Hematopoietic multipotent progenitor cell treated with erythropoietin and hydrocortisone succinate and interleukin-3 and kit ligand, for 17 days (in vitro differentiated cells): Measurements from ENCODE around the gene CD36.

Experiments used
- DNase-seq: peaks from one replicate; pipeline ENCODE4 v3.0.0-alpha.2; 2015; ENCODE audit warnings: low spot score

CD36 gene

GRCh38 chr7:80629023-80629422, 9.4 kb upstream of the CD36 start:
- no peak for DNase-seq

DNA sequence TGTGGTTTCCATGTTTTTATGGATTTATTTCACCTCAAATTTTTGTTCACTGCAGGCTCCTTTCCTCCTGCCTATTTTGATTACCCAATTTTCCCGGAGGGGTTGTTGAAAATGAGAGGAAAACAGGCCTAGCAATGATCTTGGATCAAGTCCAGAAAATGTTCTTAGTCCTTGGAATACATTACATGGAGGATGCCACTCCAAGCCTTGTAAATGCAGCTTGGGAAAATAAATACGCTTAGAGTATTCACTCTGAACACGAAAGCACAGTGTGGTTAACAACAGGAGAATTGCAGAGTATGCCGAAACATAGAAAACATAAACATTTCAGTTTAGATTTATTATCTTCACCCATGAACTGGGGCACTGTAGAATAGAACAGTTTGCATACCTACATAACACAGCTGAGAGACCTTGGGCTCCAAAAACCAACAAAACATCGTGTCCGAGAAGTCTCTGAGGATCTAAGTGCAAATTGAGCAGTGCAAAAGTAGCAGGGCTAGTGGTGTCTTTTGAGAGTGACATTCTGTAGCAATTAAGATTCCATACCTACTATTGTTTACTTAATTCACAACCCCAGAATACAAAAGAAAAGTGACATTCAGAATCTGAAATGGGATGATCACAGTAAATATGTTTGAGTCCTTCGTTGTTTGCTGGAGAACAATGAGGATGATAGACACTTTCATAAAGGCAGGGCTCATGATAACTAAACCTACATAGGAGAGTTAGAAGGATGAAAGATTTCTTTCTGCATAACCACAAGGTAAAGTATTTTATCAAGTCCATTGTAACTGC, 7.6 kb upstream of the CD36 start:
- peak; percentile 34 for DNase-seq

DNA sequence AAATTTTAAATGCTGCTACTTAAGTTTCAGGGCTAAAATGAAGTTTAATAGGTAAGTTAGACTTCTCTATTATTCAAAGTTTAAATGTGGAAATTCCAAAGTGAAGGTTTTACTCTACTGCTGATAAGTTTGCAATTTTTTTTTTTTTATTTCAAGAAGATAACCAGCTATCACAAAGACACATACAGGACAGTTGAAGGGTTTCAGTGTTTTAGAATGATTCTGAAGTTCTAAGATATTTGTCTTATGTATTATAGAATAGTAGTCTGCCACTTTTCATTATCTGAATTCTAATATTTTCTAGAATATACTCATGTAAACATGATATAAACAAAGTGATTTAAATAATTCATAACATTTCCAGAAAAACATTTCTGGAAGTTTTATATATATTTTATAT, 7.0 kb upstream of the CD36 start:
- peak; percentile 34 for DNase-seq

GRCh38 chr7:80632139-80632538, 6.3 kb upstream of the CD36 start:
- peak; percentile 48 for DNase-seq

- peak; percentile 6 for DNase-seq
Measured at GRCh38 chr7:80632819-80633218, 5.6 kb upstream of the CD36 start.

DNA sequence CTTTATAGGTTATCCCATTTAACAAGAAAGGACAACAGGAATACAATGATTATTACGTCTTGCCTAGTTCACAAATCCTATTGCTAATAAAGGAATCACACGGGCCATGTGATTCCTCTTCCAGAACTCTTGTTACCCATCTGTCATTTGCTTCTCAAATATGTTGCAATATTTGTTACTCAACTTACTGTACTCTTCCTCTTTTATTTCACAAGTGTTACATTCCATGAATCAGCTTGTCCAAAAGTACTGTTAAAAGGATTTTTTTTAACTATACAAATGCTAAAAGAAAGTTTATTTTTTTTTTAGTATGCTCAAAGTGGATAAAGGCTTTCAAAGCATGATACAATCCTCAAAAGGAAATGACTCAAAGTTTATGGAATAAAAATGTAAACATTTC, 3.9 kb upstream of the CD36 start:
- peak; percentile 36 for DNase-seq

- DNase-seq = peak; percentile 9
Measured at GRCh38 chr7:80635533-80635932, 2.9 kb upstream of the CD36 start.

- DNase-seq = no peak
Measured at GRCh38 chr7:80635998-80636397, 2.4 kb upstream of the CD36 start.

- peak; percentile 17 for DNase-seq
Measured at GRCh38 chr7:80636709-80637108, 1.7 kb upstream of the CD36 start.

- DNase-seq = no peak
Measured at GRCh38 chr7:80637454-80637853, 988 bp upstream of the CD36 start.

DNA sequence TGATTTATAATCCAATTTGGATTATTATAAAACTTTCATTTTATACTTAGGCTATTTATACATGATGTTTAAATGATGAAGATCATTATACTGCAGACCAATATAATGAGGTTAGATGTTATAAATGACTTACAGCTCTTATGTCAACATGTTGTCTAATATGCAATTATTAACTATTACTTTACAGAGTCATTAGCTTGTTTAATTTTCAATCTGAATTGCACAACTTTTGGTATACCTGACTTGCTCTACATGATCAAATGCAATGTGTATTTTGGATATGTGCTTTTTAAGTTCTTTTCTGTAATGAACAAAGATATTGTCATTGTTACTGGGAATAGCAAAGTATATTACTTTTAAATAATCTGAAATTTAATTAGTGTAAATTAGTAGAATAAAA, 569 bp downstream of the CD36 start:
- DNase-seq = peak; percentile 12

DNA sequence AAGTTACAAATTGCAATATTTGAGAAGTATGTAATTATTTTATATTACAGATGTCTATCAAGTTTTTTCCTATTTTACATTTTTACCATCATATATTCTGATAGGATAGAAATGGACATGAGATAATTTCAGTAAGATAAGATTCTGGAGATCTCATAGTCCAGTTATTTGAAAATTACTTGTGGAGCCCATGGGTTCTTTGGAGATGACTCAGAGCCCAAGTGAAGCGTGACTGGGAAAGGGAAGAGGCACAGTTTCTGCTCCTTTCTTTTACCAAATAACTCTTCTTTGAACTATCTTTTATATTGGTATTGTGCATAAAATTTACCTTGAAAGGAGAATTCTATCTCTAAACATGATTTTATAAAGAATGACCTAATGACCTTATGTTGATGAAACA, 2.4 kb downstream of the CD36 start:
- peak; percentile 34 for DNase-seq

DNA sequence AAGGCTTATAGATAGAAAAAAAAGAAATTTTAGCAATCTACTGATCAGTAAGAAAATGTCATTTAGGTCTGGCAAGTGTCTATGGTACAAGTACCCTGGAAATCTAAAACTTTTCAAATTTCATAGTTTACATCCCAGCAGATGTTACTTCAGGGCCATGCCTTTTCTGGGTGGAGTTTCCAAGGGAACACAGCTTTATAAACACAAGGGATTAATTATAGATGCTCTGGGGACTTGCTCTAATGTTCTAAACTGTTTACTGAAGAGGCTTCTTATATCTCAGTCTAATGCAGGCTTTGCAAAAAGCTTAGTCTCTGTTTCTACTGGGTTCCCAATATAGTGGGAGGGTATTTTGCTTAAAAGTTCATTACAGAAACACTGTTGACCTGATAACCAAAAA, 3.1 kb downstream of the CD36 start:
- DNase-seq = no peak

GRCh38 chr7:80642871-80643270, 4.4 kb downstream of the CD36 start:
- peak; percentile 49 for DNase-seq

GRCh38 chr7:80643336-80643915, 5.0 kb downstream of the CD36 start:
- peak; percentile 47 for DNase-seq

DNA sequence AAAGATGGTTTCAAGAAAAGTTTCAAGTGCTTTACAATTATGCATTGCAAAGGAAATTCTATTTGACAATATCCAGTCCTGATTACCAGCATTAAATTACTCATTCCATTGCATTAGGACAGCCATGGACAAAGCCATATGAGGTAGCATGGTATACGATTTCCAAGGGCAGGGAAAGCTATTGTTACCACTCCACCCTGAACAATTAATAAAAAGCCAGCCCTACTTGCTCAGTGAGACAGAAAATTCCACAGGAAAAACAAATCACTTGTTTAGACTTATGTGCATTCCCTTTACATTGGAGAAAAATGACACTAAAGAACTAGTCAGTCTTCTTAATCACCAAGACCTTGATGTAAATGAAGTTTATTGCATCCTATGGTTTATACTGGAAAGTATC, 5.6 kb downstream of the CD36 start:
- peak; percentile 35 for DNase-seq

DNA sequence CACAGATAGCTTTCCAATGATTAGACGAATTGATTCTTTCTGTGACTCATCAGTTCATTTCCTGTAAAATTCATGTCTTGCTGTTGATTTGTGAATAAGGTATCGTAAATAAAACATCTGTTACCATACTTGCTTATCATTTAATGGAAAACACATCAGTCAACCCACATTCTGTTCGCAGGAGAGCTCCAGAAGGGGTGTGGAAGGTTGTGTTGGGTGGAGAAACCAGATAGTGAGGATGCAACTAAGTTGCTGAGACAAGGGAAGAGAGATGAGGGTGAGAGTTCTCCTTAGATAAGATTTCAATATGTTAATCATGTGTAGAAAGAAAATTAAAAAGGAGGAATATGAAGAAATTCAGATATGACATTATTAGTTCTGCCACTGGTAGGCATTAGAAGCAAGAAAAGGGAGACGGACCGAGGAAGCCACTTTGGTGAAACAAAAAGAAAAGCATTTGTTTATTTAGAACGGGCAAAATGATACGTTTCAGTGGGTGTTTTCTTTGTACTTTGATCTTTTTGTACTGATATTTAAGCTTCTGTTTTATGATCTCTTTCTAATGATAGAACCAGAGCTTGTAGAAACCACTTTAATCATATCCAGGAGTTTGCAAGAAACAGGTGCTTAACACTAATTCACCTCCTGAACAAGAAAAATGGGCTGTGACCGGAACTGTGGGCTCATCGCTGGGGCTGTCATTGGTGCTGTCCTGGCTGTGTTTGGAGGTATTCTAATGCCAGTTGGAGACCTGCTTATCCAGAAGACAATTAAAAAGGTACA, 7.8 kb downstream of the CD36 start:
- DNase-seq = peak; percentile 90

GRCh38 chr7:80647436-80647835, 9.0 kb downstream of the CD36 start:
- DNase-seq = no peak

- peak; percentile 59 for DNase-seq
Measured at GRCh38 chr7:80648031-80648600, 9.7 kb downstream of the CD36 start.

GRCh38 chr7:80649011-80649410, 10.6 kb downstream of the CD36 start:
- DNase-seq = peak; percentile 76

DNA sequence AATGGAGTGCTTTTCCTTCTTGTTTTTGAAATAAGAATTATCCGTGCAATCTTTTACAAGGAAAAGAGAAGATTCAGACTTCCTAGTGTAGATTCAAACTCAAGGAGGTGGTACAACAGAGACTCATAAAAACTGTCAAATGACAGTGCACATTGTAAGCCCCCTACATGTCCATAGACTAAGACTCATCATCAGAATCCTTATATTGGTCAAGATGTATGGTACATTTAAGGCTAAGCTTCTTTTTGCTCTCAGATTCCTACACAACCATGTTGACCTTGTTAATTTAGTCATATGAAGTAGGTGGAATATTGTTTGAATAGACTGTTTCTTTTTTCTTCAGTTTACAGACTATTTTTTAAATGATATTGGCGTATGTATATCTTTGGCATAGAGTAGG, 11.6 kb downstream of the CD36 start:
- peak; percentile 67 for DNase-seq

DNA sequence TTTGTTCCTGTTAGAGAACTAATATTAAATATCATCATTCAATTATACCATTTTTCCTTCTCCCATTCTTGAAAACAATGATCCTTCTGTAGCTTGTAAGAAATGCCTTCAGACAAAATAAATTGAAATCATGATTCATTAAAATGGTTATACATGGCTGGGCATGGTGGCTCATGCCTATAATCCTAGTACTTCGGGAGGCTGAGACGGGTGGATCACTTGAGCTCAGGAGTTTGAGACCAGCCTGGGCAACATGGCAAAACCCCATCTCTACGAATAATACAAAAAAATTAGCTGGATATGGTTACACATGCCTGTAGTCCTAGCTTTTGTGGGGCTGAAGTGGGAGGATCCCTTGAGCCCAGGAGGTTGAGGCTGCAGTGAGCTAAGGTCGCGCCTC, 13.0 kb downstream of the CD36 start:
- DNase-seq = peak; percentile 54

DNA sequence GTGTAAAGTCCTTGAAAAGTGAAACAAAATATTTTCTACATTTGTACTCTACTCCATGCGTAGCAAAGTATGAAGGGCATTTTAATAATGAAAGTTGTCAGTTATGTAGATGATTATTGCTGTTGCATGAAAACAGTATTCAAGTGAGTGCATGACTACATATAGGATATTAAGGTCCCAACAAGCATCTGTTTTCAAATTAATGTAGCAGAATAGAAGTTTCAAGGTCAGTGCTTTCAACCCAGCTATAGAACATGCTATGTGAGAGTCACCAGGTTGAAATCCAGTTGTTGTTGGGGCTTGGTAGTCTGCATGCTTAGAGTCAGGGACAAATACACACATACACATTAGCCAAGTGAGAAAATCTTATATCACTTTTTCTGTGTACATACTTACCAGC, 14.8 kb downstream of the CD36 start:
- DNase-seq = peak; percentile 56
